GM23338 (cell line): ENCODE results near the gene PKM. TPM values are rescaled to one million over a fixed set of nuclear protein-coding genes. Genes with fewer than 3 reads are reported as not detected.

Experiments used
- ATAC-seq: fragments of 200-7000 bp; cut with Tn5 transposase; 3 replicates; pipeline ENCODE4 v1.9.1; 2020
- DNase-seq: peaks from one replicate; pipeline ENCODE4 v3.0.0-alpha.2; 2015; ENCODE audit warnings: low spot score
- H2AFZ ChIP-seq: fragments of 200-600 bp; sonication (generic); 2 replicates; pipeline ENCODE4 v1.8.0; 2016; ENCODE audit warnings: antibody characterized with exemption, mild to moderate bottlenecking, moderate library complexity
- H3F3A ChIP-seq: fragments of 200-600 bp; sonication (generic); replicated peaks from 2 replicates; pipeline ENCODE4 v1.8.0; 2017; ENCODE audit warnings: antibody characterized with exemption, mixed run types, low read depth
- H3K27ac ChIP-seq: fragments of 200-600 bp; sonication (generic); 2 replicates; pipeline ENCODE4 v1.6.1; 2016; ENCODE audit warnings: low read depth
- H3K27me3 ChIP-seq: fragments of 200-600 bp; sonication (generic); 2 replicates; pipeline ENCODE4 v1.8.0; 2016; ENCODE audit warnings: mild to moderate bottlenecking, mixed run types, moderate library complexity; ENCODE audit not compliant: insufficient read depth
- H3K36me3 ChIP-seq: fragments of 200-600 bp; sonication (generic); 2 replicates; pipeline ENCODE4 v1.8.0; 2016; ENCODE audit warnings: mild to moderate bottlenecking; ENCODE audit not compliant: insufficient read depth
- H3K4me1 ChIP-seq: fragments of 200-600 bp; sonication (generic); 2 replicates; pipeline ENCODE4 v1.8.0; 2016; ENCODE audit warnings: mild to moderate bottlenecking, moderate library complexity; ENCODE audit not compliant: insufficient read depth
- H3K4me2 ChIP-seq: fragments of 200-600 bp; sonication (generic); 2 replicates; pipeline ENCODE4 v1.7.1; 2017; ENCODE audit warnings: mixed run types
- H3K4me3 ChIP-seq: fragments of 200-600 bp; sonication (generic); 2 replicates; pipeline ENCODE4 v1.6.1; 2016; ENCODE audit warnings: mixed run types
- H3K79me2 ChIP-seq: fragments of 200-600 bp; sonication (generic); replicated peaks from 2 replicates; pipeline ENCODE4 v1.8.0; 2017; ENCODE audit warnings: mild to moderate bottlenecking; ENCODE audit not compliant: insufficient read depth
- H3K9me2 ChIP-seq: fragments of 200-600 bp; sonication (generic); 2 replicates; pipeline ENCODE4 v1.8.0; 2017; ENCODE audit not compliant: insufficient read depth
- H4K20me1 ChIP-seq: fragments of 200-600 bp; sonication (generic); replicated peaks from 2 replicates; pipeline ENCODE4 v1.8.0; 2017; ENCODE audit warnings: mild to moderate bottlenecking; ENCODE audit not compliant: insufficient read depth
- H3K27ac Mint-ChIP-seq: 2 replicates; pipeline ENCODE4 v1.8.0; 2020; ENCODE audit warnings: inconsistent platforms, mild to moderate bottlenecking, moderate library complexity, mixed read lengths
- H3K27me3 Mint-ChIP-seq: 3 replicates; pipeline ENCODE4 v1.8.0; 2022; ENCODE audit warnings: low read depth, mild to moderate bottlenecking, moderate library complexity, mixed read lengths, inconsistent platforms; ENCODE audit not compliant: insufficient read depth, poor library complexity
- H3K36me3 Mint-ChIP-seq: 3 replicates; pipeline ENCODE4 v1.8.0; 2021; ENCODE audit warnings: low read depth, mild to moderate bottlenecking, inconsistent platforms, moderate library complexity, mixed read lengths
- H3K4me1 Mint-ChIP-seq: 3 replicates; pipeline ENCODE4 v1.8.0; 2020; ENCODE audit warnings: mild to moderate bottlenecking, inconsistent platforms, mixed read lengths
- H3K4me3 Mint-ChIP-seq: 3 replicates; pipeline ENCODE4 v1.8.0; 2021; ENCODE audit warnings: moderate library complexity, mild to moderate bottlenecking, inconsistent platforms, mixed read lengths
- H3K9me3 Mint-ChIP-seq: 3 replicates; pipeline ENCODE4 v1.8.0; 2020; ENCODE audit warnings: moderate library complexity, mild to moderate bottlenecking, inconsistent platforms, mixed read lengths
- CREB1 ChIP-seq: fragments of 250-450 bp; sonication (Bioruptor Pico); IDR thresholded peaks from 2 replicates; pipeline ENCODE4 v1.5.0; 2020; ENCODE audit warnings: low read depth, mild to moderate bottlenecking, moderate library complexity
- CTCF ChIP-seq, 2 experiments: fragments of 200-600 bp in 1 of 2; sonication (generic) in 1 of 2; conservative IDR thresholded peaks; 2 replicates each; pipeline versions ENCODE4 v1.5.1 to v1.6.1; 2016 to 2017; ENCODE audit warnings: antibody characterized with exemption in 2 of 2, low read depth in 2 of 2, mild to moderate bottlenecking in 2 of 2, moderate library complexity in 1 of 2
- JUNB ChIP-seq: IDR thresholded peaks from one replicate; pipeline ENCODE4 v1.6.1; 2016; ENCODE audit warnings: antibody characterized with exemption; ENCODE audit not compliant: unreplicated experiment
- NANOG ChIP-seq: IDR thresholded peaks from 2 replicates; pipeline ENCODE4 v1.6.1; 2016; ENCODE audit warnings: antibody characterized with exemption, borderline replicate concordance
- POLR2AphosphoS5 ChIP-seq: IDR thresholded peaks from 2 replicates; pipeline ENCODE4 v1.6.1; 2016; ENCODE audit warnings: antibody characterized with exemption, low read depth
- ZNF114 ChIP-seq: fragments of 250-450 bp; sonication (Bioruptor Pico); IDR thresholded peaks from 2 replicates; pipeline ENCODE4 v1.5.0; 2020; ENCODE audit warnings: mild to moderate bottlenecking, moderate library complexity
- ZNF331 ChIP-seq: fragments of 250-450 bp; sonication (Bioruptor Pico); IDR thresholded peaks from 2 replicates; pipeline ENCODE4 v1.5.0; 2020; ENCODE audit warnings: low read depth, mild to moderate bottlenecking, moderate library complexity
- polyA plus RNA-seq: library from polyadenylated mRNA; unstranded; fragments of >200 nt; fragmentation: Nextera tagmentation; extraction: Ambion mirVana; gene quantifications from 2 replicates; pipeline ENCODE4 v1.2.1, GENCODE V29; 2016
- total RNA-seq: library from RNA; depleted of rRNA; stranded (reverse); fragments of >200 nt; shearing (Covaris generic); gene quantifications from 2 replicates; pipeline ENCODE4 v1.2.3, GENCODE V29; 2014
- TF ChIP-seq, protein P1 (sequence below): IDR thresholded peaks from one replicate; pipeline ENCODE4 v1.6.1; 2018; ENCODE audit warnings: antibody characterized with exemption; ENCODE audit not compliant: unreplicated experiment
- TF ChIP-seq, protein P2 (sequence below): fragments of 250-450 bp; sonication (Bioruptor Pico); IDR thresholded peaks from 2 replicates; pipeline ENCODE4 v1.5.0; 2020; ENCODE audit warnings: mild to moderate bottlenecking, moderate library complexity

Gene PKM
- total and polyA plus RNA-seq, 2 experiments from 2014 or later = 432 to 1,137 TPM

DNA sequence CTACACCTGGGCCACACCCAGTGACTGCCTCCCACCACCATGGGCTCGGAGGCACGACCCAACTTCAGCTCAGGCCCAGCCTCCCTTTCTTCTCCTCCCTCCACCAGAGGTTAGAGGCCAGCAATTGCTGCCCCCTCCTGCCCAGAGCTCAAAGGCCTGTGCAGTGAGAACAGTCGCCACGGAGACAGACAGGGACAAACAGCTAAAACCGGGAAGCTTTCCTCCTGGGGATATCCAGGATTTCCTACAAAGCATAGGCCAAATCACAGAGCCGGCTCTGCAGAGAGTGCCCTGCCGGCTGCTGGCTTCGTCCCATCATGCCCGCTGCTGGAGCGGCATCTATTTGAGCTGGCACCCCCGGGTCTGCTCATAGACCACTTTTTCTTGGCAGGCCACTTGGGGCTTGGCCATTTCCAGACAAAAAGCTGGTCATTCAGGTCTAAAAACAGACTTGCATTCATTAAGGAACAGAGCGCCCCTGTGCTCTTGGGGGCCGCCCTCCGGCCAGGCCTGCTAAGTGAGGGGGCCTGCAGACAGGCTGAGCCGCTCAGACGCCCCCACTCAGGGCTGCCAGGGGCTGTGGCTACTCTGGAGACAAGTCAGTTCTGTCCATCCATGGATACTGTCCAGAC, 50.9 kb downstream of the PKM start:
- peak; percentile 28 for DNase-seq
- no peak overlapping the region for H3K27ac ChIP-seq
- peaks cover 4% of the 10 kb centered on the region for H3K4me1 ChIP-seq
- ATAC-seq = no peak
- no peaks in the 10 kb centered on the region for H3K36me3 ChIP-seq
- no peak overlapping the region for H3K27ac Mint-ChIP-seq
- no peaks in the 10 kb centered on the region for H3K36me3 Mint-ChIP-seq
- peaks cover 15% of the 10 kb centered on the region for H3K27me3 Mint-ChIP-seq
- no peaks in the 10 kb centered on the region for H3K9me2 ChIP-seq
- no peak overlapping the region for H3K4me3 Mint-ChIP-seq
- peaks cover 17% of the 10 kb centered on the region; the same call in 1 of the 2 replicates for H3K27me3 ChIP-seq
- H3K9me3 Mint-ChIP-seq = no peaks in the 10 kb centered on the region; the same call in 2 of the 3 replicates
- no peak overlapping the region for H2AFZ ChIP-seq
- H3F3A ChIP-seq = 0 out of 2 replicates have a peak, but pooled peaks cover 7% of the 10 kb centered on the region
- H3K4me3 ChIP-seq = no peak overlapping the region
- H3K4me2 ChIP-seq = no peak overlapping the region
- H3K79me2 ChIP-seq = no peaks in the 10 kb centered on the region
- H4K20me1 ChIP-seq = no peaks in the 10 kb centered on the region
- TF ChIP-seq ZNF331 (CRISPR knock-in tag) (no peak), CTCF (conservative IDR thresholded peaks at IDR 0.05; ENCODE audit: low read depth in 2 of 2) (peak in 1 of 2 experiments; percentile 19; a peak in 1 of 4 replicates)
- peaks cover 27% of the 10 kb centered on the region for H3K4me1 Mint-ChIP-seq

DNA sequence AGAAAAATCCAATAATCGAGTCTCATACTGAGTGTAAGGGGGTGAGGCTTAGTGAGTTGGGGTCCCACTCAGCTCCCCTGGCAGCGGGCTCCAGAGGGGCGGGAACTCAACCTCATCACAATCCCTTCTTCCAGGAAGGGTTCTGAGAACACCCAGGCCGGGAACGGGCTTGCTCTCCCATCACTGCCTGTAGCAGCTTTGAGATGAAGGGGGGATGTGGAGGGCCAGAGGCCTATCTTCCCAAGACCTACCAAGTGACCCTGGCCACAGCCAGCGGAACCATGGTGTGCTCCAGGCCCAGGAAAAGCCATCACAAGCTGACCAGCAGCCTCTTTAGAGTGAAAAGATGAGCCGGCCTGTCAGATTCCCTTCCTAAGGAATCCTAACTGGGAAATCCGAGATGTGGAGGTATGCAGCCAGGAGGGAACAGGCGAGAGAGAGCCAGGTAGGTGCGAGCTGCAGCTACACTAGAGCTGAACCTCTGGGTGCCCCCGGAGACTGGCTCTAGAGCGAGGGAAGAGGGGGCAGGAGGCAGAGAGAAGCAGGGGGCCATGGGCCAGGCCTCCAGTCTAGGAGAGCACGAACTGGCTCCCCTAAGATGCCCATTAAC, 51.9 kb downstream of the PKM start:
- Histone ChIP-seq H3K27me3 (peaks cover 11% of the 10 kb centered on the region; the same call in 1 of the 2 replicates), H3F3A (0 out of 2 replicates have a peak, but pooled peaks cover 6% of the 10 kb centered on the region), H4K20me1 (no peaks in the 10 kb centered on the region), H3K4me3 (no peak overlapping the region), H3K4me2 (no peak overlapping the region), H3K36me3 (no peaks in the 10 kb centered on the region), H3K79me2 (no peaks in the 10 kb centered on the region), H3K4me1 (no peaks in the 10 kb centered on the region), H2AFZ (no peak overlapping the region), H3K27ac (peak overlapping the region; percentile 26; the same call in 1 of the 2 replicates), H3K9me2 (no peaks in the 10 kb centered on the region)
- DNase-seq (peak; percentile 23), ATAC-seq (peak; percentile 10; the same call in 2 of the 3 replicates)
- H3K27ac Mint-ChIP-seq = no peak overlapping the region
- H3K9me3 Mint-ChIP-seq = no peaks in the 10 kb centered on the region; the same call in 2 of the 3 replicates
- peaks cover 27% of the 10 kb centered on the region for H3K4me1 Mint-ChIP-seq
- H3K4me3 Mint-ChIP-seq = no peak overlapping the region
- no peaks in the 10 kb centered on the region for H3K36me3 Mint-ChIP-seq
- H3K27me3 Mint-ChIP-seq = peaks cover 16% of the 10 kb centered on the region
- no peak for TF ChIP-seq ZNF114 (CRISPR knock-in tag)
- TF ChIP-seq JUNB = no peak
- no peak for TF ChIP-seq NANOG
- TF ChIP-seq CREB1 (CRISPR knock-in tag) = no peak
- TF ChIP-seq, protein P1, sequence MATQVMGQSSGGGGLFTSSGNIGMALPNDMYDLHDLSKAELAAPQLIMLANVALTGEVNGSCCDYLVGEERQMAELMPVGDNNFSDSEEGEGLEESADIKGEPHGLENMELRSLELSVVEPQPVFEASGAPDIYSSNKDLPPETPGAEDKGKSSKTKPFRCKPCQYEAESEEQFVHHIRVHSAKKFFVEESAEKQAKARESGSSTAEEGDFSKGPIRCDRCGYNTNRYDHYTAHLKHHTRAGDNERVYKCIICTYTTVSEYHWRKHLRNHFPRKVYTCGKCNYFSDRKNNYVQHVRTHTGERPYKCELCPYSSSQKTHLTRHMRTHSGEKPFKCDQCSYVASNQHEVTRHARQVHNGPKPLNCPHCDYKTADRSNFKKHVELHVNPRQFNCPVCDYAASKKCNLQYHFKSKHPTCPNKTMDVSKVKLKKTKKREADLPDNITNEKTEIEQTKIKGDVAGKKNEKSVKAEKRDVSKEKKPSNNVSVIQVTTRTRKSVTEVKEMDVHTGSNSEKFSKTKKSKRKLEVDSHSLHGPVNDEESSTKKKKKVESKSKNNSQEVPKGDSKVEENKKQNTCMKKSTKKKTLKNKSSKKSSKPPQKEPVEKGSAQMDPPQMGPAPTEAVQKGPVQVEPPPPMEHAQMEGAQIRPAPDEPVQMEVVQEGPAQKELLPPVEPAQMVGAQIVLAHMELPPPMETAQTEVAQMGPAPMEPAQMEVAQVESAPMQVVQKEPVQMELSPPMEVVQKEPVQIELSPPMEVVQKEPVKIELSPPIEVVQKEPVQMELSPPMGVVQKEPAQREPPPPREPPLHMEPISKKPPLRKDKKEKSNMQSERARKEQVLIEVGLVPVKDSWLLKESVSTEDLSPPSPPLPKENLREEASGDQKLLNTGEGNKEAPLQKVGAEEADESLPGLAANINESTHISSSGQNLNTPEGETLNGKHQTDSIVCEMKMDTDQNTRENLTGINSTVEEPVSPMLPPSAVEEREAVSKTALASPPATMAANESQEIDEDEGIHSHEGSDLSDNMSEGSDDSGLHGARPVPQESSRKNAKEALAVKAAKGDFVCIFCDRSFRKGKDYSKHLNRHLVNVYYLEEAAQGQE = no peak
- TF ChIP-seq, protein P2, sequence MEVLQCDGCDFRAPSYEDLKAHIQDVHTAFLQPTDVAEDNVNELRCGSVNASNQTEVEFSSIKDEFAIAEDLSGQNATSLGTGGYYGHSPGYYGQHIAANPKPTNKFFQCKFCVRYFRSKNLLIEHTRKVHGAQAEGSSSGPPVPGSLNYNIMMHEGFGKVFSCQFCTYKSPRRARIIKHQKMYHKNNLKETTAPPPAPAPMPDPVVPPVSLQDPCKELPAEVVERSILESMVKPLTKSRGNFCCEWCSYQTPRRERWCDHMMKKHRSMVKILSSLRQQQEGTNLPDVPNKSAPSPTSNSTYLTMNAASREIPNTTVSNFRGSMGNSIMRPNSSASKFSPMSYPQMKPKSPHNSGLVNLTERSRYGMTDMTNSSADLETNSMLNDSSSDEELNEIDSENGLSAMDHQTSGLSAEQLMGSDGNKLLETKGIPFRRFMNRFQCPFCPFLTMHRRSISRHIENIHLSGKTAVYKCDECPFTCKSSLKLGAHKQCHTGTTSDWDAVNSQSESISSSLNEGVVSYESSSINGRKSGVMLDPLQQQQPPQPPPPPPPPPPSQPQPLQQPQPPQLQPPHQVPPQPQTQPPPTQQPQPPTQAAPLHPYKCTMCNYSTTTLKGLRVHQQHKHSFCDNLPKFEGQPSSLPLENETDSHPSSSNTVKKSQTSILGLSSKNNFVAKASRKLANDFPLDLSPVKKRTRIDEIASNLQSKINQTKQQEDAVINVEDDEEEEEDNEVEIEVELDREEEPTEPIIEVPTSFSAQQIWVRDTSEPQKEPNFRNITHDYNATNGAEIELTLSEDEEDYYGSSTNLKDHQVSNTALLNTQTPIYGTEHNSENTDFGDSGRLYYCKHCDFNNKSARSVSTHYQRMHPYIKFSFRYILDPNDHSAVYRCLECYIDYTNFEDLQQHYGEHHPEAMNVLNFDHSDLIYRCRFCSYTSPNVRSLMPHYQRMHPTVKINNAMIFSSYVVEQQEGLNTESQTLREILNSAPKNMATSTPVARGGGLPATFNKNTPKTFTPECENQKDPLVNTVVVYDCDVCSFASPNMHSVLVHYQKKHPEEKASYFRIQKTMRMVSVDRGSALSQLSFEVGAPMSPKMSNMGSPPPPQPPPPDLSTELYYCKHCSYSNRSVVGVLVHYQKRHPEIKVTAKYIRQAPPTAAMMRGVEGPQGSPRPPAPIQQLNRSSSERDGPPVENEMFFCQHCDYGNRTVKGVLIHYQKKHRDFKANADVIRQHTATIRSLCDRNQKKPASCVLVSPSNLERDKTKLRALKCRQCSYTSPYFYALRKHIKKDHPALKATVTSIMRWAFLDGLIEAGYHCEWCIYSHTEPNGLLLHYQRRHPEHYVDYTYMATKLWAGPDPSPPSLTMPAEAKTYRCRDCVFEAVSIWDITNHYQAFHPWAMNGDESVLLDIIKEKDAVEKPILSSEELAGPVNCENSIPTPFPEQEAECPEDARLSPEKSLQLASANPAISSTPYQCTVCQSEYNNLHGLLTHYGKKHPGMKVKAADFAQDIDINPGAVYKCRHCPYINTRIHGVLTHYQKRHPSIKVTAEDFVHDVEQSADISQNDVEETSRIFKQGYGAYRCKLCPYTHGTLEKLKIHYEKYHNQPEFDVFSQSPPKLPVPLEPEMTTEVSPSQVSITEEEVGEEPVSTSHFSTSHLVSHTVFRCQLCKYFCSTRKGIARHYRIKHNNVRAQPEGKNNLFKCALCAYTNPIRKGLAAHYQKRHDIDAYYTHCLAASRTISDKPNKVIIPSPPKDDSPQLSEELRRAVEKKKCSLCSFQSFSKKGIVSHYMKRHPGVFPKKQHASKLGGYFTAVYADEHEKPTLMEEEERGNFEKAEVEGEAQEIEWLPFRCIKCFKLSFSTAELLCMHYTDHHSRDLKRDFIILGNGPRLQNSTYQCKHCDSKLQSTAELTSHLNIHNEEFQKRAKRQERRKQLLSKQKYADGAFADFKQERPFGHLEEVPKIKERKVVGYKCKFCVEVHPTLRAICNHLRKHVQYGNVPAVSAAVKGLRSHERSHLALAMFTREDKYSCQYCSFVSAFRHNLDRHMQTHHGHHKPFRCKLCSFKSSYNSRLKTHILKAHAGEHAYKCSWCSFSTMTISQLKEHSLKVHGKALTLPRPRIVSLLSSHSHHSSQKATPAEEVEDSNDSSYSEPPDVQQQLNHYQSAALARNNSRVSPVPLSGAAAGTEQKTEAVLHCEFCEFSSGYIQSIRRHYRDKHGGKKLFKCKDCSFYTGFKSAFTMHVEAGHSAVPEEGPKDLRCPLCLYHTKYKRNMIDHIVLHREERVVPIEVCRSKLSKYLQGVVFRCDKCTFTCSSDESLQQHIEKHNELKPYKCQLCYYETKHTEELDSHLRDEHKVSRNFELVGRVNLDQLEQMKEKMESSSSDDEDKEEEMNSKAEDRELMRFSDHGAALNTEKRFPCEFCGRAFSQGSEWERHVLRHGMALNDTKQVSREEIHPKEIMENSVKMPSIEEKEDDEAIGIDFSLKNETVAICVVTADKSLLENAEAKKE (CRISPR knock-in tag) = no peak
- TF ChIP-seq POLR2AphosphoS5 = no peak
